HG02678 (cell line): Measurements from ENCODE around the gene UGT2B10.
"Not testable (repeated sequence)": the region's sequence is repeated elsewhere in the genome, so short reads cannot be mapped to it uniquely, and the experiment has no call there.

Experiments used
- ATAC-seq: cut with Tn5 transposase; IDR thresholded peaks from one replicate; pipeline ENCODE4 v1.9.1; 2021; ENCODE audit warnings: mild to moderate bottlenecking, moderate library complexity; ENCODE audit not compliant: unreplicated experiment

The UGT2B10 gene

GRCh38 chr4:68815617-68816409, at the start of gene UGT2B10:
TSS of gene UGT2B10 (plus strand) at chr4:68815994. CDS start at chr4:68816020, 26 bp downstream.
- ATAC-seq, result not testable (repeated sequence)

- not testable (repeated sequence) for ATAC-seq
Measured at GRCh38 chr4:68771836-68772235, 44.0 kb upstream of the UGT2B10 start.

- ATAC-seq, result no peak
Measured at GRCh38 chr4:68773699-68774098, 42.1 kb upstream of the UGT2B10 start.

- ATAC-seq, result no peak
Measured at GRCh38 chr4:68780232-68780631, 35.6 kb upstream of the UGT2B10 start.

GRCh38 chr4:68797048-68797447, 18.7 kb upstream of the UGT2B10 start:
- ATAC-seq, result no peak

- no peak for ATAC-seq
Measured at GRCh38 chr4:68797618-68798017, 18.2 kb upstream of the UGT2B10 start.

GRCh38 chr4:68803013-68803412, 12.8 kb upstream of the UGT2B10 start:
- ATAC-seq, result no peak

GRCh38 chr4:68808060-68808459, 7.7 kb upstream of the UGT2B10 start:
- ATAC-seq, result no peak

- ATAC-seq, result no peak
Measured at GRCh38 chr4:68810919-68811318, 4.9 kb upstream of the UGT2B10 start.

GRCh38 chr4:68816410-68817265, 844 bp downstream of the UGT2B10 start:
- ATAC-seq, result not testable (repeated sequence)

GRCh38 chr4:68817386-68817785, 1.6 kb downstream of the UGT2B10 start:
- ATAC-seq, result no peak

GRCh38 chr4:68818030-68818462, 2.3 kb downstream of the UGT2B10 start:
- ATAC-seq, result not testable (repeated sequence)

GRCh38 chr4:68831642-68832041, 15.8 kb downstream of the UGT2B10 start:
- no peak for ATAC-seq

GRCh38 chr4:68850293-68850692, 34.5 kb downstream of the UGT2B10 start:
- ATAC-seq, result no peak

GRCh38 chr4:68855771-68856170, 40.0 kb downstream of the UGT2B10 start:
- ATAC-seq, result no peak

GRCh38 chr4:68858039-68858438, 42.2 kb downstream of the UGT2B10 start:
- no peak for ATAC-seq

- no peak for ATAC-seq
Measured at GRCh38 chr4:68859655-68860054, 43.9 kb downstream of the UGT2B10 start.

- no peak for ATAC-seq
Measured at GRCh38 chr4:68861057-68861456, 45.3 kb downstream of the UGT2B10 start.

GRCh38 chr4:68864438-68865187, 48.8 kb downstream of the UGT2B10 start:
- ATAC-seq, result no peak

GRCh38 chr4:68865188-68865638, 49.4 kb downstream of the UGT2B10 start:
- no peak for ATAC-seq

GRCh38 chr4:68865760-68866159, 50.0 kb downstream of the UGT2B10 start:
- ATAC-seq, result no peak
